ENCODE measurements around the gene LBHD2.

The LBHD2 gene

GRCh38 chr14:103132381-103133209, 48.6 kb downstream of the LBHD2 start:
- H3K4me3 ChIP-seq (ENCODE audit: insufficient read depth, low read depth, low read length, poor library complexity, severe bottlenecking), result no peak overlapping the region
- no peak for DNase-seq
- H3K4me1 ChIP-seq (ENCODE audit: control insufficient read depth, insufficient read depth, low read length, poor library complexity, severe bottlenecking), result no peaks in the 10 kb centered on the region
- H3K27me3 ChIP-seq (replicated peaks; ENCODE audit: control insufficient read depth, insufficient read depth, low read length, poor library complexity, severe bottlenecking), result no peaks in the 10 kb centered on the region
- no peaks in the 10 kb centered on the region for H3K9me3 ChIP-seq (ENCODE audit: control insufficient read depth, low read length)
- H3K36me3 ChIP-seq (ENCODE audit: control insufficient read depth, insufficient read depth, low read length), result no peaks in the 10 kb centered on the region
- H3K27ac ChIP-seq (ENCODE audit: insufficient read depth, low read length, poor library complexity, severe bottlenecking), result no peak overlapping the region

- DNase-seq, result no peak
- no peaks in the 10 kb centered on the region for H3K9me3 ChIP-seq (ENCODE audit: control insufficient read depth, low read length)
- H3K27me3 ChIP-seq (replicated peaks; ENCODE audit: control insufficient read depth, insufficient read depth, low read length, poor library complexity, severe bottlenecking), result no peaks in the 10 kb centered on the region
- H3K4me1 ChIP-seq (ENCODE audit: control insufficient read depth, insufficient read depth, low read length, poor library complexity, severe bottlenecking), result no peaks in the 10 kb centered on the region
- H3K4me3 ChIP-seq (ENCODE audit: insufficient read depth, low read depth, low read length, poor library complexity, severe bottlenecking), result no peak overlapping the region
- no peaks in the 10 kb centered on the region for H3K36me3 ChIP-seq (ENCODE audit: control insufficient read depth, insufficient read depth, low read length)
- no peak overlapping the region for H3K27ac ChIP-seq (ENCODE audit: insufficient read depth, low read length, poor library complexity, severe bottlenecking)
Measured at GRCh38 chr14:103133210-103134140, 49.5 kb downstream of the LBHD2 start.

DNA sequence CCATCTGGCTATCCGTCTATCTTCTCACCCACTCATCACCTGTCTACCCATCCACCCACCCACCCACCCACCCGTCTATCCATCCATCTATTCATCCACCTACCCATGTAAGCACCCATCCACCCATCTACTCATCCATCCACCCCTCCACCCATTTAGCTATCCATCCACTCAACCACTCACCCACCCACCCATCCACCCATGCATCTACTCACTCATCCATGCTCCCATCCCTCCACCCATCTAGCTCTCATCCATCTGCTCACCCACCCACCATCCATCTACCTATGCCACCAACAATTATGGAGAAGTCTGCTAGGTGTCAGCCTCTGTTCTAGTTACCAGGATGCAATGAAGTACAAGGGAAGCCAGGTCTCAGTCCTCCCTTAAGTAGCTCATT, 50.4 kb downstream of the LBHD2 start:
- H3K27me3 ChIP-seq (replicated peaks; ENCODE audit: control insufficient read depth, insufficient read depth, low read length, poor library complexity, severe bottlenecking), result no peaks in the 10 kb centered on the region
- no peak overlapping the region for H3K27ac ChIP-seq (ENCODE audit: insufficient read depth, low read length, poor library complexity, severe bottlenecking)
- no peaks in the 10 kb centered on the region for H3K36me3 ChIP-seq (ENCODE audit: control insufficient read depth, insufficient read depth, low read length)
- no peaks in the 10 kb centered on the region for H3K4me1 ChIP-seq (ENCODE audit: control insufficient read depth, insufficient read depth, low read length, poor library complexity, severe bottlenecking)
- no peak for DNase-seq
- H3K4me3 ChIP-seq (ENCODE audit: insufficient read depth, low read depth, low read length, poor library complexity, severe bottlenecking), result no peak overlapping the region
- no peaks in the 10 kb centered on the region for H3K9me3 ChIP-seq (ENCODE audit: control insufficient read depth, low read length)

- DNase-seq, result no peak
- H3K27ac ChIP-seq (ENCODE audit: insufficient read depth, low read length, poor library complexity, severe bottlenecking), result no peak overlapping the region
- no peaks in the 10 kb centered on the region for H3K36me3 ChIP-seq (ENCODE audit: control insufficient read depth, insufficient read depth, low read length)
- no peaks in the 10 kb centered on the region for H3K27me3 ChIP-seq (replicated peaks; ENCODE audit: control insufficient read depth, insufficient read depth, low read length, poor library complexity, severe bottlenecking)
- no peaks in the 10 kb centered on the region for H3K4me1 ChIP-seq (ENCODE audit: control insufficient read depth, insufficient read depth, low read length, poor library complexity, severe bottlenecking)
- no peaks in the 10 kb centered on the region for H3K9me3 ChIP-seq (ENCODE audit: control insufficient read depth, low read length)
- no peak overlapping the region for H3K4me3 ChIP-seq (ENCODE audit: insufficient read depth, low read depth, low read length, poor library complexity, severe bottlenecking)
Measured at GRCh38 chr14:103134919-103135318, 50.9 kb downstream of the LBHD2 start.

GRCh38 chr14:103135333-103136260, 51.6 kb downstream of the LBHD2 start:
- no peak overlapping the region for H3K4me3 ChIP-seq (ENCODE audit: insufficient read depth, low read depth, low read length, poor library complexity, severe bottlenecking)
- H3K36me3 ChIP-seq (ENCODE audit: control insufficient read depth, insufficient read depth, low read length), result no peaks in the 10 kb centered on the region
- H3K9me3 ChIP-seq (ENCODE audit: control insufficient read depth, low read length), result no peaks in the 10 kb centered on the region
- H3K4me1 ChIP-seq (ENCODE audit: control insufficient read depth, insufficient read depth, low read length, poor library complexity, severe bottlenecking), result no peaks in the 10 kb centered on the region
- DNase-seq, result no peak
- no peak overlapping the region for H3K27ac ChIP-seq (ENCODE audit: insufficient read depth, low read length, poor library complexity, severe bottlenecking)
- H3K27me3 ChIP-seq (replicated peaks; ENCODE audit: control insufficient read depth, insufficient read depth, low read length, poor library complexity, severe bottlenecking), result no peaks in the 10 kb centered on the region

DNA sequence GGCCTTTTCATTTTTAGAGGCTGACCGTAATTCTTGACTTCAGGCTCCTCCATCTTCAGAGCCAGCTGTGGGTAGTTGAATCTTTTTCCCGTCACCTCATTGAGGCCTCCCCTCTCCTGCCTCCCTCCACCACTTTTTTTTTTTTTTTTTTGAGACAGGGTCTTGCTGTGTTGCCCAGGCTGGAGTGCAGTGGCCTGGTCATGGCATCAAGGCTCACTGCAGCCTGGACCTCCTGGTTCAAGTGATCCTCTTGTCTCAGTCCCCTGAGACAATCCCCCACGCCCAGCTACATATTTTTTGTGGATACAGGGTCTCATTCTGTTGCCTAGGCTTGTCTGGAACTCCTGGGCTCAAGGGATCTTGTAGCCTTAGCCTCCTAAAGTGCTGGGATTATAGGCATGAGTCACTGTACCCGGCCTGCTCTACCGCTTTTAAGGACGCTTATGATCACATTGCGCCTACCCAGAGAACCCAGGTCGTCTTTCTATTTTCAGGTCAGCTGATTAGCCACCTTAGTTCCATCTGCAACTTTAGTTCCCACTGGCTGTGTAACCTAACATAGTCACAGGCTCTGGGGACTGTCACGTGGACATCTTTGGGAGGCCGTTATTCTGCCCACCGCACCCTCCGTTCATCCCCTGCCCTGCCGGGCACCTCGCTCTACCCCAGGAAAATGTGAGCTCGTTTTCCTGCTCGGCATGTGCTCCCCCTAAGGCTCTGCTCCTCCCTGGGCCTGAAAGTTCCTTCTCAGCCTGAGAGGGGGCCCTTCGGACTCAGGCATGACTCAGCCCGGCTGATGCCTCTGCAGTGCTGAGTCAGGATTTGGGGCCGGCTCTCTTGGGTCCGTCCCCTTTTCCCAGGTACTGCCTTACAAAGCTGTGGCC, 52.6 kb downstream of the LBHD2 start:
- Histone ChIP-seq H3K4me1 (ENCODE audit: control insufficient read depth, insufficient read depth, low read length, poor library complexity, severe bottlenecking) (no peaks in the 10 kb centered on the region), H3K4me3 (ENCODE audit: insufficient read depth, low read depth, low read length, poor library complexity, severe bottlenecking) (no peak overlapping the region), H3K27me3 (replicated peaks; ENCODE audit: control insufficient read depth, insufficient read depth, low read length, poor library complexity, severe bottlenecking) (no peaks in the 10 kb centered on the region), H3K27ac (ENCODE audit: insufficient read depth, low read length, poor library complexity, severe bottlenecking) (no peak overlapping the region), H3K9me3 (ENCODE audit: control insufficient read depth, low read length) (no peaks in the 10 kb centered on the region), H3K36me3 (ENCODE audit: control insufficient read depth, insufficient read depth, low read length) (no peaks in the 10 kb centered on the region)
- no peak for DNase-seq

- Histone ChIP-seq H3K4me1 (ENCODE audit: control insufficient read depth, insufficient read depth, low read length, poor library complexity, severe bottlenecking) (no peaks in the 10 kb centered on the region), H3K27me3 (replicated peaks; ENCODE audit: control insufficient read depth, insufficient read depth, low read length, poor library complexity, severe bottlenecking) (no peaks in the 10 kb centered on the region), H3K27ac (ENCODE audit: insufficient read depth, low read length, poor library complexity, severe bottlenecking) (no peak overlapping the region), H3K4me3 (ENCODE audit: insufficient read depth, low read depth, low read length, poor library complexity, severe bottlenecking) (no peak overlapping the region), H3K9me3 (ENCODE audit: control insufficient read depth, low read length) (no peaks in the 10 kb centered on the region), H3K36me3 (ENCODE audit: control insufficient read depth, insufficient read depth, low read length) (no peaks in the 10 kb centered on the region)
- no peak for DNase-seq
Measured at GRCh38 chr14:103137689-103138300, 53.8 kb downstream of the LBHD2 start.

- no peak overlapping the region for H3K27ac ChIP-seq (ENCODE audit: insufficient read depth, low read length, poor library complexity, severe bottlenecking)
- H3K4me3 ChIP-seq (ENCODE audit: insufficient read depth, low read depth, low read length, poor library complexity, severe bottlenecking), result no peak overlapping the region
- no peaks in the 10 kb centered on the region for H3K36me3 ChIP-seq (ENCODE audit: control insufficient read depth, insufficient read depth, low read length)
- no peaks in the 10 kb centered on the region for H3K4me1 ChIP-seq (ENCODE audit: control insufficient read depth, insufficient read depth, low read length, poor library complexity, severe bottlenecking)
- H3K9me3 ChIP-seq (ENCODE audit: control insufficient read depth, low read length), result no peaks in the 10 kb centered on the region
- H3K27me3 ChIP-seq (replicated peaks; ENCODE audit: control insufficient read depth, insufficient read depth, low read length, poor library complexity, severe bottlenecking), result peaks cover 1% of the 10 kb centered on the region
- DNase-seq, result no peak
Measured at GRCh38 chr14:103138301-103139131, 54.5 kb downstream of the LBHD2 start.
